GM12878 (cell line): Measurements from ENCODE around the gene RHEX. TPM values are rescaled to one million over a fixed set of nuclear protein-coding genes. Genes with fewer than 3 reads are reported as not detected.

Source experiments
- BCL3 ChIP-seq: IDR thresholded peaks from 2 replicates; pipeline ENCODE4 v1.6.1; 2011; ENCODE audit warnings: borderline replicate concordance, low read depth, mild to moderate bottlenecking, moderate library complexity, low read length; ENCODE audit not compliant: insufficient read depth, poor library complexity, severe bottlenecking
- FOXK2 ChIP-seq: fragments of 450-650 bp; IDR thresholded peaks from 2 replicates; pipeline ENCODE4 v1.6.1; 2017; ENCODE audit warnings: mild to moderate bottlenecking, moderate library complexity
- PBX3 ChIP-seq: IDR thresholded peaks from 2 replicates; pipeline ENCODE4 v1.6.1; 2011; ENCODE audit warnings: mild to moderate bottlenecking, low read depth, low read length, moderate library complexity; ENCODE audit not compliant: insufficient replicate concordance
- PRDM15 ChIP-seq: fragments of 450-650 bp; formaldehyde crosslinking; IDR thresholded peaks from 2 replicates; pipeline ENCODE4 v1.4.0; 2020; ENCODE audit warnings: mild to moderate bottlenecking, moderate library complexity
- SKIL ChIP-seq: fragments of 450-650 bp; IDR thresholded peaks from 2 replicates; pipeline ENCODE4 v1.6.1; 2017; ENCODE audit warnings: mild to moderate bottlenecking, low read depth, inconsistent platforms; ENCODE audit not compliant: poor library complexity, severe bottlenecking
- SUZ12 ChIP-seq: fragments of 200-600 bp; sonication (generic); IDR thresholded peaks from one replicate; pipeline ENCODE4 v1.6.1; 2018; ENCODE audit warnings: antibody characterized with exemption, mild to moderate bottlenecking; ENCODE audit not compliant: unreplicated experiment
- USF1 ChIP-seq: IDR thresholded peaks from 2 replicates; pipeline ENCODE4 v1.6.1; 2011; ENCODE audit warnings: borderline replicate concordance, low read depth, mild to moderate bottlenecking, moderate library complexity, mixed read lengths, low read length; ENCODE audit not compliant: insufficient read depth; ENCODE audit errors: extremely low read length
- ZNF592 ChIP-seq: fragments of 450-650 bp; IDR thresholded peaks from 2 replicates; pipeline ENCODE4 v1.6.1; 2017; ENCODE audit warnings: mild to moderate bottlenecking, moderate library complexity
- polyA plus RNA-seq, 11 experiments: library from polyadenylated mRNA; depleted of rRNA in 4 of 11; unstranded in 6 of 11; stranded (reverse) in 5 of 11; fragments of >200 nt; fragmentation: Nextera tagmentation in 4 of 11; fragmentation: Illumina TruSeq in 1 of 11; extraction: Ambion mirVana in 4 of 11; extraction: Trizol in 1 of 11; gene quantifications; 1 replicate in 1 of 11; 2 replicates in 10 of 11; pipeline versions ENCODE4 v1.2.1 to v1.2.3, GENCODE V29; 2011 to 2016; ENCODE audit warnings: inconsistent platforms in 2 of 11, missing spikeins in 2 of 11, low read depth in 1 of 11
- total RNA-seq, 4 experiments: library from RNA; depleted of rRNA in 3 of 4; stranded (reverse); fragments of >200 nt in 3 of 4; fragmentation: Illumina TruSeq in 1 of 4; extraction: Trizol in 1 of 4; gene quantifications; 2 replicates each; pipeline versions ENCODE4 v1.2.1 to v1.2.3, GENCODE V29; 2013 to 2021

Gene RHEX
- total and polyA plus RNA-seq, 10 of the 15 experiments (the other 5 are each of a cell fraction or from before 2014, with no cell fraction given), result 2.4 to 11.4 (median 5.7) TPM

GRCh38 chr1:206049293-206049692 is 3.7 kb upstream of the RHEX start (continued):
- TF ChIP-seq ZNF592 (no peak), BCL3 (peak; percentile 88), PRDM15 (CRISPR knock-in tag) (no peak), FOXK2 (no peak), SUZ12 (no peak), USF1 (no peak), SKIL (peak; percentile 94), PBX3 (peak; percentile 69)
- TF ChIP-seq, all 136 proteins: peak for 43
